Body of pancreas (tissue), 4 donors: ENCODE data around the gene KLHL22.

Experiments used
- CTCF ChIP-seq, 7 experiments: fragments of 450-650 bp in 4 of 7; fragments of 200-600 bp in 3 of 7; sonication (generic) in 3 of 7; IDR thresholded peaks; one replicate each; pipeline ENCODE4 v1.5.1; 2016 to 2019; ENCODE audit warnings: antibody characterized with exemption in 7 of 7
- POLR2A ChIP-seq, 3 donors: fragments of 450-650 bp; IDR thresholded peaks; one replicate each; pipeline ENCODE4 v1.6.1; 2016; ENCODE audit warnings: antibody characterized with exemption in 3 of 3, mild to moderate bottlenecking in 2 of 3

DNA sequence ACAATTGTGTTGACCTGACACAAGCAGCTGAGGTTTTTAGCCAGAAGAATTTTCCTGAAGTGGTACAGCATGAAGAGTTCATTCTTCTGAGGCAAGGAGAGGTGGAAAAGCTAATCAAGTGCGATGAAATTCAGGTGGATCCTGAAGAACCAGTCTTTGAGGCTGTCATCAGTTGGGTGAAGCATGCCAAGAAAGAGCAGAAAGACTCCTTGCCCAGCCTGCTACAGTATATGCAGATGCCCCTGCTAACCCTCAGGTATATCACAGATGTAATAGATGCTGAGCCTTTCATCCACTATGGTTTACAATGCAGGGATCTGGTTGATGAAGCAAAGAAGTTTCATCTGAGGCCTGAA, 45.1 kb downstream of the KLHL22 start:
- no peak for TF ChIP-seq CTCF (IDR thresholded peaks at IDR 0.05)
- no peak for TF ChIP-seq POLR2A (IDR thresholded peaks at IDR 0.05)
